HG02623 (cell line): Measurements from ENCODE around the gene ARMC10.
"Not testable (repeated sequence)": the region's sequence is repeated elsewhere in the genome, so short reads cannot be mapped to it uniquely, and the experiment has no call there.

Source experiments
- ATAC-seq: cut with Tn5 transposase; IDR thresholded peaks from one replicate; pipeline ENCODE4 v1.9.1; 2021; ENCODE audit warnings: moderate library complexity; ENCODE audit not compliant: unreplicated experiment

ARMC10 gene

GRCh38 chr7:103077318-103077717 is 2.4 kb downstream of the ARMC10 start:
- ATAC-seq, result no peak

- not testable (repeated sequence) for ATAC-seq
Observed at GRCh38 chr7:103078226-103078625, 3.3 kb downstream of the ARMC10 start.

- ATAC-seq, result no peak
Observed at GRCh38 chr7:103079836-103080235, 4.9 kb downstream of the ARMC10 start.

- ATAC-seq, result no peak
Observed at GRCh38 chr7:103080923-103081322, 6.0 kb downstream of the ARMC10 start.

GRCh38 chr7:103082497-103082896 is 7.6 kb downstream of the ARMC10 start:
- no peak for ATAC-seq

- ATAC-seq, result no peak
Observed at GRCh38 chr7:103083210-103083609, 8.3 kb downstream of the ARMC10 start.

- not testable (repeated sequence) for ATAC-seq
Observed at GRCh38 chr7:103092321-103092720, 17.4 kb downstream of the ARMC10 start.

- no peak for ATAC-seq
Observed at GRCh38 chr7:103093429-103093828, 18.5 kb downstream of the ARMC10 start.

GRCh38 chr7:103094102-103094501 is 19.2 kb downstream of the ARMC10 start:
- ATAC-seq, result no peak

GRCh38 chr7:103095558-103095957 is 20.6 kb downstream of the ARMC10 start:
- ATAC-seq, result not testable (repeated sequence)

- ATAC-seq, result no peak
Observed at GRCh38 chr7:103097041-103097440, 22.1 kb downstream of the ARMC10 start.

- ATAC-seq, result no peak
Observed at GRCh38 chr7:103100348-103100747, 25.4 kb downstream of the ARMC10 start.

- ATAC-seq, result no peak
Observed at GRCh38 chr7:103101543-103101942, 26.6 kb downstream of the ARMC10 start.

- no peak for ATAC-seq
Observed at GRCh38 chr7:103106005-103106702, 31.2 kb downstream of the ARMC10 start.

GRCh38 chr7:103106703-103107070 is 31.7 kb downstream of the ARMC10 start:
- ATAC-seq, result not testable (repeated sequence)

GRCh38 chr7:103113164-103113563 is 38.2 kb downstream of the ARMC10 start:
- no peak for ATAC-seq

- ATAC-seq, result no peak
Observed at GRCh38 chr7:103114576-103115008, 39.7 kb downstream of the ARMC10 start.

- ATAC-seq, result no peak
Observed at GRCh38 chr7:103115771-103116170, 40.8 kb downstream of the ARMC10 start.

GRCh38 chr7:103116511-103116910 is 41.6 kb downstream of the ARMC10 start:
- ATAC-seq, result no peak

GRCh38 chr7:103116991-103117390 is 42.1 kb downstream of the ARMC10 start:
- ATAC-seq, result no peak

GRCh38 chr7:103117465-103117864 is 42.5 kb downstream of the ARMC10 start:
- ATAC-seq, result no peak

- no peak for ATAC-seq
Observed at GRCh38 chr7:103119791-103120291, 44.9 kb downstream of the ARMC10 start.

- ATAC-seq, result no peak
Observed at GRCh38 chr7:103120362-103120761, 45.4 kb downstream of the ARMC10 start.
